ENCODE measurements around the gene TPRA1.

Gene TPRA1

DNA sequence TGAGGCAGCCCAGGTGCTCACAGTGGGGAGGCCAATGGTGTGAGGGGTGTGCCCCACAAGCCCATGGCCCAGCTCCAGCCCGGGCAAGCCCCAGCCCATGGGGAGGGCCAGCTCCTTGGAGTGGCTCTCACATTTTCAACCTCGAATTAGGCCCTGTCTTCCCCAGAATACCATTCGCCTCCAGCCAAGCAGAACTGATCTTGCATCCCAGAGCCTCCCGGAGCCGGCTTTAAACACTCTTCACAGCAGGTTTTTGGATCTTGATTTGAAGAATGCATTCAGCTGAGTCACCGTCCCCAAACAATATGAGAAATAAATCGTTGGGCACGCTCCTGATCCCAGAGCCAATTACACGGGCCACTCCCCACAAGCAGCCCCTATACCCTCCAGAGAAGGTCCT is 23.7 kb downstream of the TPRA1 start:
- FAIRE-seq: no peak
- no peak for DNase-seq (ENCODE audit: insufficient read length, low spot score)

DNA sequence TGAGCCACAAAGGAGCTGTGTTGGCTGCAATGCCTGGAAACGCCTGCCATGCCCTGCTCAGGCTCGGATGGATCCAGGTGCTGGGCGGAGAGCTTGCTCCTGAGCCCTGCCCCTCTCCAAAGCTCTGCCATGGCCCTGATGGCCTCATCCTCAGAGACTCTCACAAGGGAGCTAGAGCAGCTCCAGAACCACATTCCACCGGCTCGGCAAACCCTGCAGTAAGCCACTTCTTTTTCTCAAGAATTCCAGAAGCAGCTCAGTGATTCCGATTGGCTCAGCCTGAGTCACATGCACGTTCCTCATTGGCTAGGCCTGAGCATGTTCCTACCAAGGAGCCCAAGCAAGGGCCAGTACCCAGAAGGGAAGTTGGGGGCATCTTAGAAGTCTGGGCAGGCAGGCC is 24.8 kb downstream of the TPRA1 start:
- DNase-seq (ENCODE audit: insufficient read length, low spot score) (no peak), FAIRE-seq (no peak)

DNA sequence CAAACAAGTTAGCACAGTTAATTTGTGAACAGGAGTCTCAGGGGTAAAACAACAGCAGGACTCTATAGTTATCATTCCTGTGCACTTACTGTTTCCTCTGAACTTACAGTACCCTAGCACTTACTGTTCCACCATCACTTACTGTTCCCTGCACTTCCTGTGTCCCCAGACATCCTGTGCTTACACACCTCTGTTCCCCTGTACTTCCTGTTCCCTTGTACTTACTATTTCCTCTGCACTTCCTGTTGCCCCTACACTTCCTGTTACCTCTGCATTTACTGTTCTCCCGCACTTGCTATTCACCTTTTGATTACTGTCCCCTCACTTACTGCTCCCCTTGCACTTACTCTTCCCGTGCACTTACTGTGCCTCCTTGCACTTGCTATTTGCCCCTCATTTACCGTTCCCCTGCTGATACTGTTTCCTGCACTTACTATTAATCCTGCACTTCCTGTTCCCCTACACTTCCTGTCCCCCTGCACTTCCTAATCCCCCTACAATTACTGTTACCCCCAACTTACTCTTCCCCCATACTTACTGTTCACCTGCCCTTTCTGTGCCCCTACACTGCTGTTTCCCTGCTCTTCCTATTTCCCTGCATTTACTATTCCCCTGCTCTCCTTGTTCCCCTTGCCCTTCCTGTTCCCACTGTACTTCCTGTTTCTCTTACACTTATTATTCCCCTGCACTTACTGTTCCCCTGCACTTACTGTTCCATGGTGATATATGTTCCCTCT is 30.3 kb downstream of the TPRA1 start:
- DNase-seq (ENCODE audit: insufficient read length, low spot score) (no peak), FAIRE-seq (peak; percentile 58)

DNA sequence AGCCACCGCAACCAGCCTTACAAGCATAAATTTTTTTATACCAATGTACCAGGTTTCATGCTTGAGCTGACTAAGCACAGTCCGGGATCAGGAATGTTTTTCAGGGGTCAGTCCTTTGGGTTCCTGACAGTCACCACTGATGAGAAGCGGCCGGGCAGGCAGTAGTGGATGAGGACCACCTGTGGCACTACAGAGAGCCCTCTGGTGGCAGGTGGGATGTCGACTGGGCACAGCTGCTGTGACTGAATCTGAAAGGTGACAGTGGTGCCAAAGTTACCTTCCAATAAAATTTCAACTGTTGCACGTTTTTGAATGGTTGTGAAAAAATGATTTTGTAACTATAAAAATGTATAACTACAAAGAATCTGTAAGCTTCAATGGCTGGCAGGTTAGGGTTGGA is 34.0 kb downstream of the TPRA1 start:
- FAIRE-seq: no peak
- DNase-seq (ENCODE audit: insufficient read length, low spot score): no peak

DNA sequence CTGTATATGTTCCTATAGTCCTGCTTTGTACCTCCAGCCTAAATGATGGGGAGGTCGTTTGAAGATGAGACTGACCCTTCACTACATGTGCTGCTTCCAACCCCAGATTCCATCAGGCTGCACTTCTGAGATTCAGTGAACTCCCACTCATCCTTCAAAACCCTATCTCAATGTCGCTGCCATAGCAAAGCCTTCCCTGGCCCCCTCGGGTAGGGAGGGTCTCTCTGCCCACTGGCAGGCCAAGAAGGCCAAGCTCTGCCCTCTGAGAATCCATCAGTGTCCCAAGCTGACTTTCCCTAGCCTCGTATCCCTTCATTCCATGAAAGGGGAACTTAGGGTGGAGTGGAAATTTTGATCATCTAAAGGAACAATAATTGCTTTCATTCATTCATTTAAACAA is 35.4 kb downstream of the TPRA1 start:
- DNase-seq (ENCODE audit: insufficient read length, low spot score) (no peak), FAIRE-seq (no peak)

DNA sequence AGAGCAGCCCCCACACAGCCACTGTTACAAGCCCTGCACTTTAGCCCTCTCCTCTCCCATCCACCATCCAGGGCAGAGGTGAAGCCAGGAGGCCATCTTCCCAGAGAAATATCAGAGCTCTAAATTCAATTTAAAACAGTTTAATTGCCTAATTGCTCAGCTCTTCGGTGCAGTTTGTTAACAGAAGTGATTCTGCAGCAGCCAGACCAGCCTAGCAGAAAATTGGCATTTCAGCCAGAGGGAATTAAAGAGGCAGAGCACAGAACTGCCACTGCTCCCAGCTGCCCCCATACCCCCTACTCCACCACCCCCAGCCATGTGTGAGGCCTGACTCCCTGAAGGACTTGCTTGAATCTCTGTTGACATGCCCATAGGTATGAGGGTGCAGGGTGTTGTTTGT is 38.5 kb downstream of the TPRA1 start:
- no peak for DNase-seq (ENCODE audit: insufficient read length, low spot score)
- FAIRE-seq: no peak

DNA sequence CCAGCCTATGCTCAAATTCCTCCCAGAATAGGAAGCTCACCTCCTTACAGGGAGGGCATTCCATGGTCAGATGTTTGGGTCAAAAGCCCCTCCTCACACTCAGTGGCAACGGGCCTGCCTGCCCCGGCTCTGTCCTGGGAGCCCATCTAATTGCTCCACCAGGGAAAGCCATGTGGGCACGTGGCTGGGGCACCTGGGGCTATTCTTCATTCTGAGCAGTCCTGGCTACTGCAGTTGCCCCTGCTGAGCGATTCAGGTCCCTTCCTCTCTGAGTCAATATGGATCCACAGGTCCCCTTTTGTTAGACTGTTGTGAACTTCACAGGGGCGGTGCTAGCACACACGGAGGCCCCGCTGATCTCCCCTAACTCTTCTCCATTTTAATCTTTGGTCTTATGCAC is 39.4 kb downstream of the TPRA1 start:
- no peak for FAIRE-seq
- DNase-seq (ENCODE audit: insufficient read length, low spot score): no peak

DNA sequence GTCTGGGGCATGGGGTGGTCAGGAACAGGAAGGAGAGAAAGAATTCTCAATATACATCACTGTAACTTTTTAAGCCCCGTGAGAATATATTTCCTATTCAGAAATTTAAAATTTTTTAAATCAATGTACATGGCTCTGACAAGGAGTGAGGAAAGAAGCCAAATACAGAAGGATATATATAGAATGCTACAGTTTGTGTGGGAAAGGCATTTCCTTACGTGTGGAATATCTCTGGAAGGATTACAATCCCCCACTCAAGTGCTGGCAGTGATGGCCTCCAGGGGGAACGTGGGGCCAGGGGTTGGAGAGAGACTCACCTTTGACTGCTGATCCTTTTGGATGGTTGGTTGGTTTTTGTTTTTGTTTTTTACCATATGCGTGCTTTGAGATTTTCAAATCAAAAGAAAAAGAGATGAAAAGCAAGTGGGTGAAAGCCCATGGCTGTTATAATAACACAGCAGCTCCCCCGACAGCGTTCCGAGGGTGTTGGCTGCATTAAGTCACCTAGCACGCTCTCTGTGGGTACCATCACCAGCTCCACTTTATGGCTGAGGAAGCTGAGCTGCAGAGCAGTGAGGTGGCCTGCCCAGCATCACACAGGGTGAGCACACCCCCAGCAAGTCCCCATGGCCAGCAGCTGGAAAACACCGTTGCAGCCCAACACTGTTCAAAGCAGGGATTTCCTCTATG is 39.9 kb downstream of the TPRA1 start:
- DNase-seq (ENCODE audit: insufficient read length, low spot score): no peak
- no peak for FAIRE-seq

DNA sequence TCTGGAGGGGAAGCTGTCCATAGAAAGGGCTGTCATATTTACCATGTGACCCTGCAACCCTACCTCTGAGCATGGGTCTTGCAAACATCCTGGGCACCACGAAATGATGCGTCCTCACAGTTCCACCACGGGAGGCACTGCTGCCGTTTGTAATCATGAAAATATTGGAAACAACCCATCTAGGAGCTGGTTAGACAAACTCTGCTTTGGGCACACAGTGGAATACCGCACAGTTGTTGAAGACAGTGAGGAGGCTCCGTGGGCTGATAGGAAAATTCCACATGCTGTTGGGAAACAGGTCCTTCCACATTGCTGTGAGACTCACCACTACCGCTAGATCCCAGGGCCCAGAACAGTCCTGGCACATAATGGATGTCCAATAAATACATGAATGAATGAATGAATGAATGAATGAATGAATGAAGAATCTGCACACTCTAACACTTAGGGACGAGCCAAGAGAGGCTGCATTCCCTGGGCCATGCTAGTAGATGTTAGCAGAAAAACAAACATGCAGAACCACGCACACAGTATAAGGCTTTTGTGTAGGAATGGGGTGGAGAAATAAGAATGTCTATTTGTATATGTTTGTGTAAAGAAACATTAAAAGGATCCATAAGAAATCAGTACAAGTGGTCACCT is 40.6 kb downstream of the TPRA1 start:
- DNase-seq (ENCODE audit: insufficient read length, low spot score) (no peak), FAIRE-seq (peak; percentile 26)

DNA sequence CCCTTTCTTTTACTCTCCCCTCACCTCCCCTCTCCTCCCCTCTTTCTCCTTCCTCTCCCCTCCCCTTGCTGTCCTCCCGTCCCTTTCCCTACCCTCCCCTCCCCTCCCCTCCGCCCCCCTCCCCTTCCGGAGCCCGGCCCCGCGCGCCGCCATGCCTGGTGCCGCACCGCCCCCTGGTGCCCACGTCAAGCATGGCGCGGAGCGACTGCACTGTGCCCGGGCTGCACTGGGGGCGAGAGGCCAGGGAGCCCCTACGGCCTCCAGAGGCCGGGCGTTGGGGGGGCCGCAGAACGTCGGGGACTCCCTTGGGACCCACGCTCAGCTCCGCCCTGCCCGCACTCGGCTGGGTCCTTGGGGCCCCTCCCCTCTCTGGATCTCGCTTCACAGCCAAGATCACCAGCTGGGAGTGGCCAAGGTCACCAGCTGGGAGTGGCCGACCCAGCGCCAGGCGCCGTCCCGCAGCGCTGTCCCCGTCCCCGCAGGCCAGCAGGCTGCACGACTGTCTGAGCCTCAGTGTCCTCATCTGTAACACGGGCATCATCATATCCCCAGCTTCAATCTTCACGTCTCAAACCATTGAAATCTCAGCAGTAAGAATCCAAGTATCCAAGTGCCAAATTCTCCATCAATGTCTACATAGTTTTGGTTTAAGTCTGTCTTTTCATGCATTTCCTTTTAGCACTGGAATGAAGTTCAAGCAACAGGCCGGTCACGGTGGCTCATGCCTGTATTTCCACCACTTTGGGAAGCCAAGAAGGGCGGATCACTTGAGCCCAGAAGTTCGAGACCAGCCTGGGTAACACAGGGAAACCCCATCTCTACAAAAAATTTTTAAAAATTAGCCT is 42.5 kb downstream of the TPRA1 start:
- FAIRE-seq: peak; percentile 84
- peak; percentile 77 for DNase-seq (ENCODE audit: insufficient read length, low spot score)

DNA sequence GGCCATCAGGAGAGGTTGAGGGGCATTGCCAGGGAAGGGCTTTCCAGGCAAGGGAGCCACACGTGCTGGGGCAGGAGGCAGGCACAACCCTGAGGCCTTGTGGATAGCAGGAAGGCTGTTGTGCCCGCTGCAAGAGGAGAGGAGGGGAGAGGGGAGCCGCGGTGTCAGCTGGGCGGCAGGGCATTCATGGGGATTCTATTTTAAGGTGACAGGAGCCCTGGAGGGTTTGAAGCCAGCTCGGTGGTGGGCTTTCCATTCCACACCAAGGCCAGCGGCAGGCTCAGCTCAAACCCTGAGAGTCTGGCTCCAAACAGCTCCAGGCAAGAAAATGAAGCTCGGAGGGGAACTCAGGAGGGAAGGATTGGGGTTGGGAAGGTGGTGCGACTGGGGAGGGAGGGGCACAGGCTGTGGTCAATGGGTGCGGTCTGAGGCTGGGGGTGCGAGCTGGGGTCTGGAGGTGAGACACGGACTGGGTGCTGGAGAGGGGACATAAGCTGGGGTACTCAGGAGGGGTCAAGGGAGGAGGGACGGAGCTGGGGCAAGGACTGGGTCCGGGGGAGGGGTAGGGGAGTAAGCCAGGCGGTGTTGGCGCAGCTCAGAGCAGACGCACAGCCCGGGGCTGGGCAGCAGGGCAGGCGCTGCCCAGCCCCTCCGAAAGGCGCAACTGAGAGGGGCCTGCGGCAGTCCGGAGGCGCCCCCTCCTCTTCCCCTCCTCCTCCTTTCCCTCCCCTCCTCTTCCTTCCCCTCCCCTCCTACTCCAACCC is 43.4 kb downstream of the TPRA1 start:
- DNase-seq (ENCODE audit: insufficient read length, low spot score) (no peak), FAIRE-seq (no peak)

DNA sequence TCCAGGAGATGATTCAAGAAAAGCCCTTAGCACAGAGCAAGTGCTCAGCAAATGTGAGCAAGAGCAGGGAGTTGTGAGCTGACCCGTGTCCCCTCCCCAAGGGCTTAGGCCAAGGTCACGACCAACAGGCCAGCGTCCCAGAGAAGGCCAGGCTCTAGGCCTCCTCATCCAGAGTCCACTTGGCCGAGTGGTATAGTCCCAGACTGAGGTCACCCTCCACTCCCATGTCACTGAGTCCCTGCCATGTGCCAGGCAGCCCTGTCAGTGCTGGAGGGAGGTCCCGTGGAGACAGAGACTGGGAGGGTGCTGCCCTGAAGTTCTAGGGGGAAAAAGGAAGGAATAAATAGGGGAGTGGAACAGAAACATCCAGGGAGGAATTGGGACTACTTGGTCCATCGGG is 44.0 kb downstream of the TPRA1 start:
- FAIRE-seq (no peak), DNase-seq (ENCODE audit: insufficient read length, low spot score) (no peak)

DNA sequence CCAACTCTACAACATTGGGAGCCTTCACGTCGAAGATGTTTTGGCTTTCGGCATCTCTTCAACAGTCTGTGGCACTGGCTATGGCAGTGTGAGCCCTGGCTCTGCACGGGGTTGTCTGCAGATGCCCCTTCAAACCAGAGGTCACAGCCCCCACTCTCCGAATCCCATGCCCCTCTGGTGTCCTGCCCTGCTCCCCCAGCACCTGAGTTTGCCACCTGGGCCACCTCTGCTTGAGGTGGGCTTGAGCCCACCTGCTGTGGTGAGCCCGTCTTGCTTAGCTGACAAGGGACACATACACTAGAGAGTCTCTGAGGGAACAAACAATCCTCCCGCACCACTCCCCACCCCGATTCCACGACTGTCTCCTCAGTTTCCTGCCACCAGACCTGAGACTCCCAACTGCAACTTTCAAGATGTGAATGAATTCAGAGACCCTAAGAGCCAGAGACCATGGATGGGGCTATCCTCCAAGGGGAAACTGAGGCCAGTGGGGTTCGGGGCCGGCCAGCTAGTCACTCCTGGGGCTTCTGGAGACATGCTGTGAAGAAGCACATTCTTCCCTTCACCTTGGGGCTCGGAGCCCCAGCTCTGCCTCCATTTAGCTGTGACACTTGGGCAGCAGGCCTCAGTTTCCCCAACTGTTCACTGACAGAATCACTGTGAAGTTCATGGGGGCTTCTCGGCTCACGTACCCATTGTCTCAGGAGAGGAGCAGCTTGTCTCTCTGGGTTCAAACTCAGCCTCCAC is 44.6 kb downstream of the TPRA1 start:
- DNase-seq (ENCODE audit: insufficient read length, low spot score): no peak
- FAIRE-seq: no peak

DNA sequence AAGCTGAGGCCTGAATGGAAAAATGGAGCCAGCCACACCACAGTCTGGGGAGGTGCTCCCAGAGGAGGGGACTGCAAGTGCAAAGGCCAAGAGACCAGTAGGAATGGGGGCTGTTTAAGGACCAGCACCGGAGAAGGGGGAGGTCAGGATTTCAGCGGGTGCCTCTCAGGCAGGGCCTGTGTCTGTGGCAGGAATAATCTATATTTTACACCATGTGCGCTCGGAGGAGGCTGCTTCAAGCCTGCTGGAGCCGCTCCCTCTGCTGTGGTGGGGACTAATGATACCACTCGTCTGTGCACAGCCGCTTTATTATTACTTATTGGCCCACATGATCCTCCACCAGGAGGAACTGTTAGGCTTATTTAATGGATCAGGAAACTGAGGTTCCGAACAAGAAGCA is 45.3 kb downstream of the TPRA1 start:
- FAIRE-seq (no peak), DNase-seq (ENCODE audit: insufficient read length, low spot score) (no peak)

DNA sequence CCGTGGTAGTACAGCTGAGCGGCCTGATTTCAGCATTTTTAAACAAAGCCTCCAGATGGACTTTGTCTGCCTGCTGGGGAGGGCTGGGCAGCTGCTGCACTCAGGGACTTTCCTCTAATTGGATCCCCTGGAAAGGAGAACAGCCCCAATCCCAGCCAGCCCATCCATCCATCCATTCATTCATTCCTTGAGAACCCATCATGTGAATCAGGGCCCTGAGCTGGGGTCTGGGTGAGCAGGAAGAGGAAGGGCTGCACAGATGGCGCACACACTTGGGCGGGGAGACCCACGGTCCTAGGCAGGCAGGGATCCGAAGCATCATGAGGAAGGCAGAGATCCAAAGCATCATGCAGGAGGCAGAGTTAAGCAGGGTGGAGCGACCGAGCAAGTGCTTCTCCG is 45.7 kb downstream of the TPRA1 start:
- DNase-seq (ENCODE audit: insufficient read length, low spot score): no peak
- FAIRE-seq: no peak

DNA sequence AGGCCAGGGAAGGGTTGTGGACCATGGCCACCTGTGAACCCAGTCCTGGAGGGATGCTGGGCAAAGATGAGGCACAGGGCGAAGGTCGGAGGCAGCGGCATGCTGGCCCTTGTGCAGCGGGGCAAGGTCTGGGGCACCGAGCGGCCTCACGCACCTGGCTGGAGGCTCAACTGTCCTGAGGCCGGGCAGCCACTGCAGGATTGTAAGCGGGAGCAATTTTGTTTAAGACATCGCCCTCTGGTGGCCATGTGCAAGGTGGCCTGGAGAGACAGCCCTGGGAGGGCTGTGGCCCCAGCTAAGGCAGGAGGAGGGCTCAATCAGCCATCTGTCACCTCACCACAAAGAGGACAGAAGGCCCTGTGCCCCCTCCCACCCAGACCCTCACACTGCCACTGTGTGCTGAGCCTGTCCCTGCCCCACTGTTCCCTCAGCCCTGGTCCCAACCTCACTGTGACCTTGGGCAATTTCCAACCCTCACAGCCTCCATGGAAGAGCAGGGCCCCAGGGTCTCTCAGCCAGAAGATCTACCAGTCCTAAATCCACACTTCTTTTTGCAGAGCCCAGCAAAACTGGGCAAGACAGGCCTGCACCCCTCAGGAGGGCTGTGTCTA is 46.2 kb downstream of the TPRA1 start:
- peak; percentile 92 for FAIRE-seq
- peak; percentile 82 for DNase-seq (ENCODE audit: insufficient read length, low spot score)

DNA sequence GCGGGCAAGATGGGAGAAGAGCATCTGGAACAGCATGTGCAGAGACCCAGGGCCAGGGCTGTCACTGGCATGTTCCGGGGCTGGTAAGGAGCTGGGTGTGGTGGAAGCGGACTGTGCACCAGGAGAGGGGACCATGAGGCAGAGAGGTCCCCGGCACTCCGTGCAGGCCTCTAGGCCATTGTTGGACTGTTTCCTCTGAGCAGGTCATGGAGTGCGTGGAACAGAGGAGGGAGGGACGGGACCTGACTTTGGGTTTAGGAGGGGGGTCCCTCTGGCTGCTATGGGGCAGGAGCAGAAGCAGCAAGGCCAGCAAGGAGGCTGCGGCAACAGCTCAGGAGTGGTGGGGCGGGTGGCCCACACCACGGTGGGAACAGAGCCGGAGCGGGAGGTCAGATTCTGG is 47.1 kb downstream of the TPRA1 start:
- FAIRE-seq: no peak

DNA sequence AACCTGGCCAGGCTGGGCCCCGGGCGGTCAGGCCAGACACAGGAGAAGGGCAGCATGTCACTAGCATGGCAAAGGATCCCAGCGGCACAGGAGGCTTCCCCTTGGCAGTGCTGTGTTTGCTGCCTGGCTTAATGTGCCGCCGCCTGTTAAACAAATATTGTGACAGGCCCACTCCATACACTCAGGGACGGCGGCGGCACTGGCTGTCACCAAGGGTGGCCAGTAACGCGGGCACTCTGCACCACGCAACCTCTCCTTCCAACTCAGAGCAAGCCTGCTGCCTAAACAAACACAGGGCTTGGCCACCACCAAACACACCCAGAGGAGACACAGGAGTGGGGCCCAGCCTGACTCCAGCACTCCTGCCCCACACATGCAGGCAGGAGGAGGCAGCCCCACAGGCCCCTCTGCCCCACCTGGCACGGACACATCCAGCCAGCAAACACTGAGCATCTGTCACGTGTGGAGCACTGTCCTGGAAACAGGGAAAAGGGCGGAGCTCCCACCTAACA is 48.0 kb downstream of the TPRA1 start:
- no peak for DNase-seq (ENCODE audit: insufficient read length, low spot score)
- FAIRE-seq: no peak

More for the DNA sequence above, 47.1 kb downstream of the TPRA1 start:
- no peak for DNase-seq (ENCODE audit: insufficient read length, low spot score)

DNA sequence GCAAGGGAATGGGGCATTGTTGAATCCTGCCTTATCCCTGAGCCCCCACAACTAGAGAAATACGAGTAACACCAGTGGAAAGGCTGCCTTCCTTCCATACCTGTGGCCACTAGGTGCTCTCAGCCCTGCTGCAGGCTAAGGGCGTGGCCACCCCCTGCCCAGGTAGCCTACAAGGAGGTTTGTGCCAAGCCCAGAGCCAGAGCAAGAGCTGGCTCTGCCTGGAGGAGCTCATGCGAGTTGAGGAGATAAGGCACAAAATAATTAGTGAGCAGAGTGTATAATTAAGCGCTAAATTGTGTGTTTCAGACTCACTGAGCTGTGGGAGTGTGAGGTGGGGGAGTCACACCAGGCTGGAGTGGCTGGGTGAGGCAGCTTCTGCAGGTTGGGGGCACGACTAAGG is 49.2 kb downstream of the TPRA1 start:
- DNase-seq (ENCODE audit: insufficient read length, low spot score) (no peak), FAIRE-seq (peak; percentile 36)

Data from HTR-8/SVneo (cell line).